GM20000 (cell line): ENCODE results near the gene ROCK1.

Experiments
- DNase-seq: peaks from one replicate; pipeline ENCODE4 v3.0.0; 2012; ENCODE audit warnings: low spot score
- TF ChIP-seq, protein P1 (sequence below): IDR thresholded peaks from 2 replicates; pipeline ENCODE4 v1.5.1; 2012; ENCODE audit warnings: mild to moderate bottlenecking, control low read depth; ENCODE audit errors: extremely low read depth, missing control alignments

The ROCK1 gene

GRCh38 chr18:21132398-21132918 lies 20.8 kb upstream of the ROCK1 start:
- TF ChIP-seq, protein P1, sequence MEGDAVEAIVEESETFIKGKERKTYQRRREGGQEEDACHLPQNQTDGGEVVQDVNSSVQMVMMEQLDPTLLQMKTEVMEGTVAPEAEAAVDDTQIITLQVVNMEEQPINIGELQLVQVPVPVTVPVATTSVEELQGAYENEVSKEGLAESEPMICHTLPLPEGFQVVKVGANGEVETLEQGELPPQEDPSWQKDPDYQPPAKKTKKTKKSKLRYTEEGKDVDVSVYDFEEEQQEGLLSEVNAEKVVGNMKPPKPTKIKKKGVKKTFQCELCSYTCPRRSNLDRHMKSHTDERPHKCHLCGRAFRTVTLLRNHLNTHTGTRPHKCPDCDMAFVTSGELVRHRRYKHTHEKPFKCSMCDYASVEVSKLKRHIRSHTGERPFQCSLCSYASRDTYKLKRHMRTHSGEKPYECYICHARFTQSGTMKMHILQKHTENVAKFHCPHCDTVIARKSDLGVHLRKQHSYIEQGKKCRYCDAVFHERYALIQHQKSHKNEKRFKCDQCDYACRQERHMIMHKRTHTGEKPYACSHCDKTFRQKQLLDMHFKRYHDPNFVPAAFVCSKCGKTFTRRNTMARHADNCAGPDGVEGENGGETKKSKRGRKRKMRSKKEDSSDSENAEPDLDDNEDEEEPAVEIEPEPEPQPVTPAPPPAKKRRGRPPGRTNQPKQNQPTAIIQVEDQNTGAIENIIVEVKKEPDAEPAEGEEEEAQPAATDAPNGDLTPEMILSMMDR: no peak
- no peak for DNase-seq

DNA sequence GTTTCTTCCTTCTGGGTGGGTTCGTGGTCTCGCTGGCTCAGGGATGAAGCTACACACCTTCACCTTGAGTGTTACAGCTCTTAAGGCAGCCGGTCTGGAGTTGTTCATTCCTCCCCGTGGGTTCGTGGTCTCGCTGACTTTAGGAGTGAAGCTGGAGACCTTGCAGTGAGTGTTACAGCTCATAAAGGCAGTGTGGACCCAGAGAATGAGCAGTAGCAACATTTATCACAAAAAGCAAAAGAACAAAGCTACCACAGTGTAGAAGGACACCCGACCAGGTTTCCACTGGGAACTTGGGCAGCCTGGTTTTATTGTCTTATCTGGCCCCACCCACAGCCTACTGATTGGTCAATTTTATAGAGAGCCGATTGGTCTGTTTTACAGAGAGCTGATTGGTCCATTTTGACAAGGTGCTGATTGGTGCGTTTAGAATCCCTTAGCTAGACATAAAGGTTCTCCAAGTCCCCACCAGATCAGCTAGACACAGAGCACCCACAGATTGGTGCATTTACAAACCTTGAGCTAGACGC lies 20.1 kb upstream of the ROCK1 start:
- no peak for DNase-seq

DNA sequence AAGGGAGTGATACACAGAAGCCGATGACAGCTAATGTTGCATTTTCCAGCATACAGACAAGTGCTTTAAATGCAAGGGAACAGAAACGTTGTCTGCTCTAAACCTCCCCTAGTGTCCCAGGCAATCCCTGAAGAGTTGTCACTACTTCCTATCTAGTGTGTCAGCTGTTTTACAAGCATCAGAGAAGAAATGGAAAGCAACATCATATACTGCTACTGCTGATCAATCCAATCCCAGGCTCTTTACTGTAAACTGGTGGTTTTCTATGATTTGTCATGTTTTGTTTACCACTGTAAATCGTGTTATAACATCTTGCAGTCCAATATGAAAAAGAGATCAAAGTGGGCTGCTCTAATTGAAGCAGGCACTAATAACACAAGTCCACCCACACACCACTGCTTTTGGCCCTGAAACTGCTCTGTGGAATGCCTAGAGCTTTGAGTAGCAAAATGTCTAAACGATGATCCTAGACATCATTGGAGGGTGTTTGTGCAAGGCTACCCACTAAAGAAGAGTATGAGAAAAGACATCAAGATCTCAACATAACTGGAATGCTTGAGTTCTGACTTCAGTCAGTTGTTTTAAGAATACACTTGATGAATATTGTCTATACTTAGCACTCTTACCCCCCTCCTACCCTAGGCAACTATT lies 18.1 kb upstream of the ROCK1 start:
- DNase-seq: no peak
- TF ChIP-seq, protein P1: no peak

More for the DNA sequence above, 20.1 kb upstream of the ROCK1 start:
- TF ChIP-seq, protein P1: no peak

- TF ChIP-seq, protein P1: no peak
- no peak for DNase-seq
These were observed 11.8 kb upstream of the ROCK1 start for GRCh38 chr18:21123290-21123926.

- no peak for DNase-seq
- TF ChIP-seq, protein P1: no peak
These were observed 7.2 kb upstream of the ROCK1 start for GRCh38 chr18:21118806-21119205.

GRCh38 chr18:21117409-21118131 lies 6.0 kb upstream of the ROCK1 start:
- TF ChIP-seq, protein P1: no peak
- DNase-seq: no peak
